ENCODE results near the gene SSUH2. TPM values are rescaled to one million over a fixed set of nuclear protein-coding genes. Genes with fewer than 3 reads are reported as not detected.
A peak's percentile ranks its signal among the peaks of the same experiment; 100 is the strongest.

Gene SSUH2
- total and polyA plus RNA-seq, 12 donors: 0.12 to 1.3 (median 0.61) TPM; not detected in 3

GRCh38 chr3:8576841-8577571, 67.6 kb downstream of the SSUH2 start:
- Histone ChIP-seq H3K27ac (peak overlapping the region in 1 of 5 donors; percentile 49), H3K4me3 (no peak overlapping the region), H3K36me3 (replicated peaks in 1 of 2) (no peaks in the 10 kb centered on the region), H3K4me1 (replicated peaks in 1 of 2) (peaks cover 0 to 14% of the 10 kb centered on the region in 2 donors), H3K27me3 (no peaks in the 10 kb centered on the region), H3K9me3 (replicated peaks in 1 of 3) (no peaks in the 10 kb centered on the region)
- 58 to 78% (median 76%) methylated on average over 2 to 5 of the region's 5 CpGs for WGBS, 4 donors
- intact Hi-C loops (cut with DNase I): no loop called here
- peak in 1 of 7 donors; percentile 49 for DNase-seq
- TF ChIP-seq POLR2A (IDR thresholded peaks at IDR 0.05): no peak
- TF ChIP-seq, protein P1, sequence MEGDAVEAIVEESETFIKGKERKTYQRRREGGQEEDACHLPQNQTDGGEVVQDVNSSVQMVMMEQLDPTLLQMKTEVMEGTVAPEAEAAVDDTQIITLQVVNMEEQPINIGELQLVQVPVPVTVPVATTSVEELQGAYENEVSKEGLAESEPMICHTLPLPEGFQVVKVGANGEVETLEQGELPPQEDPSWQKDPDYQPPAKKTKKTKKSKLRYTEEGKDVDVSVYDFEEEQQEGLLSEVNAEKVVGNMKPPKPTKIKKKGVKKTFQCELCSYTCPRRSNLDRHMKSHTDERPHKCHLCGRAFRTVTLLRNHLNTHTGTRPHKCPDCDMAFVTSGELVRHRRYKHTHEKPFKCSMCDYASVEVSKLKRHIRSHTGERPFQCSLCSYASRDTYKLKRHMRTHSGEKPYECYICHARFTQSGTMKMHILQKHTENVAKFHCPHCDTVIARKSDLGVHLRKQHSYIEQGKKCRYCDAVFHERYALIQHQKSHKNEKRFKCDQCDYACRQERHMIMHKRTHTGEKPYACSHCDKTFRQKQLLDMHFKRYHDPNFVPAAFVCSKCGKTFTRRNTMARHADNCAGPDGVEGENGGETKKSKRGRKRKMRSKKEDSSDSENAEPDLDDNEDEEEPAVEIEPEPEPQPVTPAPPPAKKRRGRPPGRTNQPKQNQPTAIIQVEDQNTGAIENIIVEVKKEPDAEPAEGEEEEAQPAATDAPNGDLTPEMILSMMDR (IDR thresholded peaks at IDR 0.05): no peak

DNA sequence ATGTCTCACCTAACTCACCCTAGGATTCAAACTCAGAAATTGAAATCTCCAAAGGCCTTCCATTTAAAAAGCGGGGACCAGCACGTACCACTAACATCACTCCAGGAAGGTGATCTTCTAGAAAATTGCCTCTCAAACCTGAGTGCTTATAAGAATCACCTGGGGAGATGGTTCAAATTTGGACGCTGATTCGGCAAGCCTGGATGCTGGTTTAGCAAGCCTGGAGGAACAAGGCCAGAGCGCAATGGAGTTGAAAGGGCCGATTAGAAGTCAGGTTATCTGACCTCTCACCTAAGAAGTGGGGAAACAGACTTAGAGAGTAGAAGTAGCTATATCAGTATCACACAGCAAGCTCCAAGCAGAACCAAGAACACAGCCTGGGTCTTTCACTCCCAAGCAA, 68.2 kb downstream of the SSUH2 start:
- Histone ChIP-seq H3K27me3 (no peaks in the 10 kb centered on the region), H3K9me3 (replicated peaks in 1 of 3) (no peaks in the 10 kb centered on the region), H3K27ac (peak overlapping the region in 1 of 5 donors; percentile 49), H3K36me3 (replicated peaks in 1 of 2) (no peaks in the 10 kb centered on the region), H3K4me3 (no peak overlapping the region), H3K4me1 (replicated peaks in 1 of 2) (peaks cover 0 to 19% of the 10 kb centered on the region in 2 donors)
- DNase-seq: no peak
- WGBS, 4 donors: 75 to 92% (median 86%) methylated on average over 6 of the region's 6 CpGs
- TF ChIP-seq, protein P1 (IDR thresholded peaks at IDR 0.05): no peak
- no peak for TF ChIP-seq POLR2A (IDR thresholded peaks at IDR 0.05)
- intact Hi-C loops (cut with DNase I): no loop called here

- intact Hi-C loops (cut with DNase I): no loop called here
- Histone ChIP-seq H3K4me1 (replicated peaks in 1 of 2) (peaks cover 0 to 21% of the 10 kb centered on the region in 2 donors), H3K27me3 (no peaks in the 10 kb centered on the region), H3K36me3 (replicated peaks in 1 of 2) (no peaks in the 10 kb centered on the region), H3K9me3 (replicated peaks in 1 of 3) (no peaks in the 10 kb centered on the region), H3K27ac (peak overlapping the region in 2 of 5 donors; percentile 3 to 68), H3K4me3 (no peak overlapping the region)
- WGBS, 4 donors: 66 to 82% (median 70%) methylated on average over 5 of the region's 5 CpGs
- no peak for TF ChIP-seq POLR2A (IDR thresholded peaks at IDR 0.05)
- TF ChIP-seq, protein P1 (IDR thresholded peaks at IDR 0.05): no peak
- peak in 2 of 7 donors; percentile 20 to 21 for DNase-seq
These were observed 69.1 kb downstream of the SSUH2 start for GRCh38 chr3:8575364-8576104.

DNA sequence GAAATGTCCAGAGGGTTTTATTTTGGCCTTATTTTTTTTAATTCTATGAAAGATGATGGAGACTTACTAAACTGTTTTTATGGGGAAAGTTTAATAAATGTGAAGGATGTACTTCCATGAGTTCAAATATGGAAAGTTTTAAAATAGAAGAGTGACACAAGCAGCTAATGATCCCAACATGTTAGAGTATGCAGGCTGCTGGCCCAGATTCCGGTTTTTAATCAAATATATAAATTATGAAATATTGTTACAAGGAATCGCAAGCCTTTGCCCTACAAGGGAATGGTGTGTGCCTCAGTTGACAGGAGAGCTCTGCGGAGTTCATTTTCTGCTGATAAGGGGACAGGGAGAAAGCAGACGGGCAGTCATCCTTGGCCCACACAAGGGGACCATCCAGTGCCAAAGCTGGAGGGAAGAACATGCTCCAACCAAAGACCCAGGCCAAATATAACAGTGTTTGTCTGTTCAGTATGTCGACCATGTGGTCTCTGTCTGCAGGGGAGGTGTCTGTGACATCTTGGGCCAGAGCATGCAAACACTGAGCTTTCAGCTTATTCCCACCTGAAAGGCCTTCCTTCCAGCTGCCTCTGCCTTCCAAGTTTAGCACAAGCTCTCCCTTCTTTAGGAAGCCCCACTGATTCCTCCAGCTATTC, 69.8 kb downstream of the SSUH2 start:
- TF ChIP-seq POLR2A (IDR thresholded peaks at IDR 0.05): no peak
- TF ChIP-seq, protein P1 (IDR thresholded peaks at IDR 0.05): no peak
- intact Hi-C loops (cut with DNase I): no loop called here
- H3K36me3 ChIP-seq (replicated peaks in 1 of 2): no peaks in the 10 kb centered on the region
- H3K9me3 ChIP-seq (replicated peaks in 1 of 3): no peaks in the 10 kb centered on the region
- peaks cover 0 to 21% of the 10 kb centered on the region in 2 donors for H3K4me1 ChIP-seq (replicated peaks in 1 of 2)
- peak overlapping the region in 2 of 5 donors; percentile 3 to 68 for H3K27ac ChIP-seq
- no peaks in the 10 kb centered on the region for H3K27me3 ChIP-seq
- DNase-seq: peak in 1 of 7 donors; percentile 49
- H3K4me3 ChIP-seq: no peak overlapping the region
- WGBS, 4 donors: 72 to 86% (median 77%) methylated on average over 5 of the region's 5 CpGs

Measured in adrenal gland (tissue), 12 donors.